ENCODE results near the gene CCDC171. TPM values are rescaled to one million over a fixed set of nuclear protein-coding genes. Genes with fewer than 3 reads are reported as not detected.

Gene CCDC171
- total RNA-seq, 1 experiment from 2014 or later: 2.4 TPM

GRCh38 chr9:16013366-16013765, 460.5 kb downstream of the CCDC171 start:
- Histone ChIP-seq H2BK5ac (ENCODE audit: insufficient read length, low read length) (no peak overlapping the region), H3K9ac (ENCODE audit: extremely low read depth, insufficient read length, low read length) (no peak overlapping the region), H2AFZ (ENCODE audit: low read length) (no peak overlapping the region), H2BK12ac (ENCODE audit: insufficient read length, low read depth, low read length) (no peak overlapping the region), H2BK20ac (ENCODE audit: low read depth, low read length, poor library complexity, severe bottlenecking) (no peak overlapping the region), H3K9me3 (ENCODE audit: control insufficient read depth, low read depth, low read length) (peaks cover 7% of the 10 kb centered on the region), H3K18ac (ENCODE audit: insufficient read length, low read depth, low read length) (no peak overlapping the region), H3T11ph (ENCODE audit: low read length) (no peak overlapping the region), H3K79me1 (ENCODE audit: insufficient read depth, low read depth, low read length, poor library complexity, severe bottlenecking) (no peaks in the 10 kb centered on the region), H2AK5ac (ENCODE audit: insufficient read length, low read length) (no peak overlapping the region), H3K79me2 (ENCODE audit: insufficient read depth, low read length) (no peaks in the 10 kb centered on the region), H2BK15ac (ENCODE audit: low read depth, low read length) (no peak overlapping the region), H3K4me1 (ENCODE audit: insufficient read depth, low read length) (no peaks in the 10 kb centered on the region), H3K23me2 (ENCODE audit: insufficient read length, low read depth, low read length, poor library complexity, severe bottlenecking) (no peaks in the 10 kb centered on the region), H3K27me3 (ENCODE audit: insufficient read depth, low read length) (no peaks in the 10 kb centered on the region), H3K23ac (ENCODE audit: insufficient read length, low read depth, low read length) (no peak overlapping the region), H2BK120ac (ENCODE audit: low read depth, low read length, poor library complexity, severe bottlenecking) (no peak overlapping the region), H4K8ac (replicated peaks; ENCODE audit: insufficient read length, low read depth, low read length) (no peak overlapping the region), H4K5ac (ENCODE audit: insufficient read length, low read depth, low read length) (no peak overlapping the region), H4K20me1 (ENCODE audit: control insufficient read depth, insufficient read depth, insufficient read length) (no peaks in the 10 kb centered on the region), H3K4me2 (ENCODE audit: insufficient read depth, insufficient read length, low read length) (no peak overlapping the region), H3K14ac (ENCODE audit: insufficient read depth, low read length) (no peak overlapping the region), H3K4ac (ENCODE audit: low read depth, low read length) (no peak overlapping the region), H3K27ac (ENCODE audit: insufficient read length, low read depth, low read length) (no peak overlapping the region), H3K56ac (ENCODE audit: insufficient read length, low read depth, low read length) (no peak overlapping the region), H4K91ac (ENCODE audit: insufficient read length, low read depth, low read length) (no peak overlapping the region)
- Mint-ChIP-seq H3K27me3 (ENCODE audit: low read depth) (no peaks in the 10 kb centered on the region), H3K9me3 (peaks cover 0 to 11% of the 10 kb centered on the region in 2 experiments; a peak in 2 of 5 replicates), H3K4me1 (no peaks in the 10 kb centered on the region), H3K4me3 (no peak overlapping the region), H3K36me3 (ENCODE audit: insufficient read depth in 1 of 3, low read depth in 3 of 3) (no peaks in the 10 kb centered on the region; a peak in 1 of 7 replicates), H3K27ac (no peak overlapping the region)
- WGBS (ENCODE audit: extremely low coverage, insufficient read length, low lambda C conversion rate): no CpG with 5 or more reads among the region's 5 CpGs
- no peak for DNase-seq
- TF ChIP-seq, protein P1, sequence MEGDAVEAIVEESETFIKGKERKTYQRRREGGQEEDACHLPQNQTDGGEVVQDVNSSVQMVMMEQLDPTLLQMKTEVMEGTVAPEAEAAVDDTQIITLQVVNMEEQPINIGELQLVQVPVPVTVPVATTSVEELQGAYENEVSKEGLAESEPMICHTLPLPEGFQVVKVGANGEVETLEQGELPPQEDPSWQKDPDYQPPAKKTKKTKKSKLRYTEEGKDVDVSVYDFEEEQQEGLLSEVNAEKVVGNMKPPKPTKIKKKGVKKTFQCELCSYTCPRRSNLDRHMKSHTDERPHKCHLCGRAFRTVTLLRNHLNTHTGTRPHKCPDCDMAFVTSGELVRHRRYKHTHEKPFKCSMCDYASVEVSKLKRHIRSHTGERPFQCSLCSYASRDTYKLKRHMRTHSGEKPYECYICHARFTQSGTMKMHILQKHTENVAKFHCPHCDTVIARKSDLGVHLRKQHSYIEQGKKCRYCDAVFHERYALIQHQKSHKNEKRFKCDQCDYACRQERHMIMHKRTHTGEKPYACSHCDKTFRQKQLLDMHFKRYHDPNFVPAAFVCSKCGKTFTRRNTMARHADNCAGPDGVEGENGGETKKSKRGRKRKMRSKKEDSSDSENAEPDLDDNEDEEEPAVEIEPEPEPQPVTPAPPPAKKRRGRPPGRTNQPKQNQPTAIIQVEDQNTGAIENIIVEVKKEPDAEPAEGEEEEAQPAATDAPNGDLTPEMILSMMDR (conservative IDR thresholded peaks at IDR 0.05): no peak

Data from H9 (cell line).